Hematopoietic multipotent progenitor cell treated with erythropoietin and hydrocortisone succinate and interleukin-3 and kit ligand, for 15 days (in vitro differentiated cells): ENCODE results near the gene NEK9.
"Not testable (repeated sequence)": the region's sequence is repeated elsewhere in the genome, so short reads cannot be mapped to it uniquely, and the experiment has no call there.

Experiments used
- DNase-seq: peaks from one replicate; pipeline ENCODE4 v3.0.0-alpha.2; 2015; ENCODE audit warnings: low spot score

Gene NEK9

DNA sequence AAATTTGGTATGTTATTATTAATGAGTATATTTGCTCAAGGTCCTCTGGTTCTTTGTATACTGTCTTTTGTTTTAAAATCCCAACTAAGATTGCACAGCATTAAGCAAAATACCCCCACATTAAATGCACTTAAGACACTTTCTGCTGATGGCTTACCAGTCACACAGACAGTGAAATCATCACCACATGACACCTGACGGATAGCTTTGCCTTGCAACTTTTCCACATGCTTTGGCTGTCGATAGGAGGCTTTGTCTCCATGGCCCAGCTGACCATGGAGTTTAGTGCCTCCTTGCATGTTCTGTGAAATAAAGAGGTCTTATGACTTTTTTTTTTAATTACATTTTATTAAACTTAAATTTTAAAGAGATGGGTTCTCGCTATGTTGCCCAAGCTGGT, 19.7 kb downstream of the NEK9 start:
- DNase-seq = no peak

DNA sequence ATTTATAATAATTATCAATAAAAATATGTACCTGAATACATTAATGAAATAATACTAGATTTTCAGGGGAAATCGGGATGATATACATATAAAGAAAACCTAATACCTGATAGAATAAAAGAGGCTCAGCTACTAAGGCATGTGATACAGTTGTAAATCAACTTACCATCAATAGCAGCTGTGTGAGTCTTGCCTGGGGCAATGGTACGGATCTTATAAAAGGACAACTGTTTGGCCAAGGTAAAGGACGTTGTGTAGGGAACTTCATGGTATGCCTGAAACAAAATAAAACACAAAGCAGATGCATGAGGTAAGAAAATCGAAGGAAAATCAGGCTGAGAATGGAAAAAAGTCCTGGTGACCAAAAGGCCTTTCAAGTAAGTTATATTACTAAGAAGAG, 25.4 kb downstream of the NEK9 start:
- no peak for DNase-seq

DNA sequence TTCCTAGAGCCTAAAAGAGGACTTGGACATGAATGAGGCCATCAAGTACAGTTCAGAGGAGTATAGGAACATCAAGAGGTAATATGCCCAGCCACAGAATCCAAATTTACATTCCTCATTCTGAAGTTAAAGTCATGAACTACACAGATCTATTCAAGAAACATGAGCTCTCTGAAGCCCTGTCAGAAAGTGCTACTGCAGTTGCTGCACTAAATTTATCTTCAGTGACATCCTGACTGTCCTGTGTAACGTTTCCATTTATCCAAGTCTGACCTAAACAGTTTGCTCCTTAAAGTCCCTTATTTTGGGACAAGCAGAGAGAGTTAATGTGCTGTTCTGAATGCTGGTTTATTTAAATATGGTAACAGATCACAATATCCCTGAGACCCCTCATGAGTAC, 28.2 kb downstream of the NEK9 start:
- no peak for DNase-seq

- no peak for DNase-seq
Observed at GRCh38 chr14:75098212-75098611, 28.6 kb downstream of the NEK9 start.

- DNase-seq = no peak
Observed at GRCh38 chr14:75096959-75097358, 29.9 kb downstream of the NEK9 start.

DNA sequence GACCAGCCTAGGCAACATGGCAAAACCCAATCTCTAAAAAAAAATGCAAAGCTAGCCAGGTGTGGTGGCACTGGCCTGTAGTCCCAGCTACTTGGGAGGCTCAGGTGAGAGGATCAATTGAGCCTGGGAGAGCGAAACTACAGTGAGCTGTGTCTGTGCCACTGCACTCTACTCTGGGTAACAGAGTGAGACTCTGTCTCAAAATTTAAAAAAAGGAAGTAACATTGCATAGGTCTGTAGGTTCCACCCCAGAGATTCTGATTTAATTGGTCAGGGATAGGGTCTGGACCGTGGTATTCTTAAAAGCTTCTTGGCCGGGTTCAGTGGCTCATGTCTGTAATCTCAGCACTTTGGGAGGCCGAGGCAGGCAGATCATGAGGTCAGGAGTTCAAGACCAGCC, 31.2 kb downstream of the NEK9 start:
- no peak for DNase-seq

- no peak for DNase-seq
Observed at GRCh38 chr14:75094896-75095295, 32.0 kb downstream of the NEK9 start.

DNA sequence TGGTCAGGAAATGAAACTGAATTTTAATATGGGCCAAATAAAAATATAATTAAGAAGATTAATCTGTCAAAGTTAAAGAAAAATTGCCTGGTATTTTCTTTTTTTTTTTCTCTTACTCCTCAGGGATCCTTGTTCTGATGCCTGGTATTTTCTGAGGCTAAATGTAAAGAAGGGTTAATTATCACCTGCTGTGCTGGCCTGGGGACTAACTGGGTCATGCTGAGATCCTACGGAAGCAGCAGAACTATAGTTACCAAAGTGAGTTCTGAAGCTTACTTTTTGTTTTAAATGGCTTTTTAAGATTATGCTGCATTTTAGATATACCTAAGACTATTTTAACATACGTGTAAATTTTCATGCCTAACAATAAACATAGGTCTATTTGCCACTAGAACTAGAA, 34.1 kb downstream of the NEK9 start:
- DNase-seq = no peak

GRCh38 chr14:75091251-75091650, 35.6 kb downstream of the NEK9 start:
- DNase-seq = no peak

GRCh38 chr14:75090353-75090752, 36.5 kb downstream of the NEK9 start:
- no peak for DNase-seq

- peak; percentile 77 for DNase-seq
Observed at GRCh38 chr14:75088566-75089373, 38.1 kb downstream of the NEK9 start.

GRCh38 chr14:75088153-75088552, 38.7 kb downstream of the NEK9 start:
- DNase-seq = no peak

- DNase-seq = no peak
Observed at GRCh38 chr14:75084513-75084912, 42.3 kb downstream of the NEK9 start.

DNA sequence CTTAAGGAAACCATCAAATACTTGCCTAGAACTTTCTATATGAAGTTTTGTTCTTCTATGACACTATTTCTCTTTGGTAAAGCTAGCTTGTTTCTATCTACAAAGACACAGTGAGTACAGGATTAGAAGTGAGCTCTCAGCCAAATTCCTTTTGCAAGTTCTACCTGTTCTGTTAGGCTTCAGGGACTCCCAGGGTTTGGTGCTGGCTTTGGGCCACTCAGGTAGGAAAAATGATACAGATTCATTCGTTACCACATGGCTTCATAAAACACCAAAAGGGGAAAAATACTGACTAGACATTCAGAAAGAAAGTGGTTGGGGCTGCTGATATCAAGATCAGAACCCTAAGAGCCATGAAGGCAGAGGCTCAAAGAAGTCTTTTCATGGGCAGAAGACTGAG, 43.6 kb downstream of the NEK9 start:
- DNase-seq = no peak

GRCh38 chr14:75081660-75082229, 45.1 kb downstream of the NEK9 start:
- DNase-seq = no peak

GRCh38 chr14:75079521-75079920, 47.3 kb downstream of the NEK9 start:
- DNase-seq = no peak

DNA sequence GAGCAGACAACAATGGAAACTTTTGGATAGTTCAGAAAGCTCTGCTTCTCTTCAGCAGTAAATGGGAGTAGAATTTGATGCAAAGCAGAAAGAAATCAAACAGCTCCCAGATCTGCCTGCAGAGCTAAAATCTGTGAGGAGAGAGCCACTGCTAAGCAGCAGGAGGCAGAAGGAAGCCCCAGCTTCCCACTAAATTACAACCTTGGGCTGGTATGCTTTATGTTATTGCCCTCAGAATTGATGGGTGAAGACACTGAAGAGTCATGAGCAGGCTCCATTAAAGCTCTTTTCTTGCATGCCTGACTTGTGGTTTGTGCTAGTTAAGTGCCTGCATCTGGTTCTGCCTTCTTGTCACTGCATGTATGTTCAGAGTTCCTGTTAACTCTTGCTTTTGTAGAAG, 49.1 kb downstream of the NEK9 start:
- no peak for DNase-seq

DNA sequence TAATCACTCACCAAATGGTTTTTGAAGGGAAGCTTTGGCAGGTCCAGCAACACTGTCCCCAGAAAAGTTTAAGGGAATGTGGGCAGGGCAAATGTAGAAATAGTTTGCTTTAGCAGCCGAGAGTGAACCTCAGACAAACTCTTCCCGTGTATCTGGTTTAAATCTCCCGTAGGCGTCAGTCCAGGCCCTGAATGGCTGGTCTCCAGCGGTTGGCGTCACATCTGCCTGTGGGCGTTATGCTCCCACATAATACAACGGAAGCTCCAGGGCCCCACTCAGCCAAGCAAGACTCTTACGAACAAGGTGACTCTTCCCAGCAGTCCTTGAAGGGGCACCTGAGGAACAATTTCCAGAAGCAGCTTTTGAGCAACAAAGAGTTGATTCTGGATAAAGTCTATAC, 56.5 kb downstream of the NEK9 start:
- no peak for DNase-seq

DNA sequence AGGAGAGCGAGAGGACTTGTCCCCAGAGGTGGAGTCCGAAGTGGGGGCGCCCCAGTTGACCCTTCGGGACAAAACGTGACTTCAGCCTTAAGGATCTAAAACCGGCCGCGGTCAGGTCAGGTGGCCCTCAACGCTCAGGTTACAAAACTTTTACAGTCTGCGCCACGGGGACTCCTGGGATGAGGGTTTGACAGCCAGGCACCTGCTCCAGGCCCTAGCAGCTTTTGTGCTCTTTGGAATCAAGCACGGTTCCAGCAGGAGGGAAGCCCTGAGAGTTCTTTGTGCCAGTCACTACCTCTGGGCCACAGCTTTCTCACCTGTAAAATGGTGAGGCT, 57.1 kb downstream of the NEK9 start:
- no peak for DNase-seq

- peak; percentile 83 for DNase-seq
Observed at GRCh38 chr14:75069121-75069810, 57.6 kb downstream of the NEK9 start, which contains the start of gene ZC2HC1C. Gene ZC2HC1C, plus strand, starts transcription at chr14:75069641. Its CDS starts 933 bp downstream, at chr14:75070574.

DNA sequence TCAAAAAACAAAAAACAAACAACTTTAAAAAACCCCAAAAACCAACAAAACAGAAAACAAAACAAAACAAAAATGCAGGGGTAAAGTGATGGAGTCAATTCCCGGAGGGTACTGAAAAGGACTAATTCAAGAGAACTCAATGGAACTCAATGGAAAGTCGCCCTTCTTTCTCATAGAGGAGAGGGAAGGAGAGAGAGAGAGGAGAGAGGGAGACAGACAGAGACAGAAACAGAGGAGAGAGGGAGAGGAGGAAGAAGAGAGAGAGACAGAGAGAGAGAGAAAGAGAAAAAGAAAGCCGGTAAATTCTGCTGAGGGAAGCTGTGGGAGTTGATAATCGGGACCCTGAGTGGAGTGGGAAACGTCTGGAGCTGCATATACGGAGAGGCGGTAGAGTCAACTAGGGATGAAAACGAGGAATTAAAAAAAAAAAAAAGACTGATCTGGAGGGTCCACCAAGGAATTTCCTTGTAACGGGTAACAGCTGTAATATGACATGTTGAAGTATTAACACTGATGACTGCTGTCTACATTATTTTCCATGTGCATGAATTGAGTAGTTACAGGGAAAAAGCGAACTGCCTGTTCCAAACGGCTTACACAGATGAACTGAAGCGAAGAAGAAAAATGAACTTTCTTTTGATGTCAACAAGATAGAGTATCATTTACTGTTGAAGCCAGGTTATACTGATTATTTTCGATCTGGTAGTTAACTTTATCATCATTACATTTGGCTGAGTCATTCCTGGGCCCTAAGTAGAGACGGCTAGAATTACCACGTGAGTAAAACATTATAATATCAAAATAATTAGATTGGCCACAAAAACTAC, 58.3 kb downstream of the NEK9 start:
- no peak for DNase-seq

- not testable (repeated sequence) for DNase-seq
Observed at GRCh38 chr14:75067765-75068164, 59.1 kb downstream of the NEK9 start.
